ENCODE results near the gene CBFA2T2. TPM values are rescaled to one million over a fixed set of nuclear protein-coding genes. Genes with fewer than 3 reads are reported as not detected.

Gene CBFA2T2
- total RNA-seq, 1 experiment from 2014 or later = 15.4 TPM

GRCh38 chr20:33552519-33552918 lies 62.6 kb downstream of the CBFA2T2 start:
- DNase-seq (ENCODE audit: unreplicated experiment) = no peak
- no peak for TF ChIP-seq CTCF (IDR thresholded peaks at IDR 0.05; ENCODE audit: unreplicated experiment)
- CTCF ChIA-PET = interaction anchor here (0.7 kb wide), 1 partner anchor 12 kb away, joined by 4 read pairs; no protein-coding TSS in a partner anchor
- Mint-ChIP-seq H3K36me3 (ENCODE audit: insufficient read depth, unreplicated experiment) (peaks cover 6% of the 10 kb centered on the region), H3K4me3 (ENCODE audit: unreplicated experiment) (no peak overlapping the region), H3K27me3 (ENCODE audit: insufficient read depth, unreplicated experiment) (no peaks in the 10 kb centered on the region), H3K27ac (ENCODE audit: low read depth, unreplicated experiment) (no peak overlapping the region), H3K4me1 (ENCODE audit: insufficient read depth, unreplicated experiment) (peaks cover 9% of the 10 kb centered on the region), H3K9me3 (ENCODE audit: unreplicated experiment) (no peaks in the 10 kb centered on the region)
- POLR2A ChIA-PET = interaction anchor here (0.7 to 2.6 kb wide), 5 partner anchors 9 to 1560 kb away, joined by 3 to 8 read pairs (median 3); partner anchors contain the start of gene CBFA2T2
- intact Hi-C loops (cut with micrococcal nuclease) = no loop called here
- BruUV-seq (replicated peaks) = no TSS peak

GRCh38 chr20:33553516-33553915 lies 63.6 kb downstream of the CBFA2T2 start:
- CTCF ChIA-PET = no interaction called here

GRCh38 chr20:33554914-33555420 lies 65.1 kb downstream of the CBFA2T2 start:
- CTCF ChIA-PET = interaction anchor here (0.6 to 0.9 kb wide), 2 partner anchors 23 to 269 kb away, joined by 3 to 5 read pairs; no protein-coding TSS in a partner anchor
- Mint-ChIP-seq H3K27me3 (ENCODE audit: insufficient read depth, unreplicated experiment) (no peaks in the 10 kb centered on the region), H3K27ac (ENCODE audit: low read depth, unreplicated experiment) (peak overlapping the region; percentile 93), H3K4me3 (ENCODE audit: unreplicated experiment) (peak overlapping the region; percentile 38), H3K4me1 (ENCODE audit: insufficient read depth, unreplicated experiment) (peaks cover 9% of the 10 kb centered on the region), H3K9me3 (ENCODE audit: unreplicated experiment) (no peaks in the 10 kb centered on the region), H3K36me3 (ENCODE audit: insufficient read depth, unreplicated experiment) (peaks cover 18% of the 10 kb centered on the region)
- intact Hi-C loops (cut with micrococcal nuclease) = no loop called here
- POLR2A ChIA-PET = interaction anchor here (0.6 to 1.6 kb wide), 11 partner anchors 9 to 557 kb away, joined by 3 to 7 read pairs (median 3); partner anchors contain the start of genes CBFA2T2 and EIF2S2
- DNase-seq (ENCODE audit: unreplicated experiment) = peak; percentile 92
- BruUV-seq (replicated peaks) = no TSS peak
- TF ChIP-seq CTCF (IDR thresholded peaks at IDR 0.05; ENCODE audit: unreplicated experiment) = no peak

More at GRCh38 chr20:33553516-33553915, 63.6 kb downstream of the CBFA2T2 start:
- DNase-seq (ENCODE audit: unreplicated experiment) = no peak
- POLR2A ChIA-PET = interaction anchor here (2.6 kb wide), 1 partner anchor 8 kb away, joined by 8 read pairs; no protein-coding TSS in a partner anchor
- no peak overlapping the region for H3K27ac Mint-ChIP-seq (ENCODE audit: low read depth, unreplicated experiment)
- H3K4me1 Mint-ChIP-seq (ENCODE audit: insufficient read depth, unreplicated experiment) = peaks cover 9% of the 10 kb centered on the region
- intact Hi-C loops (cut with micrococcal nuclease) = no loop called here
- no peaks in the 10 kb centered on the region for H3K9me3 Mint-ChIP-seq (ENCODE audit: unreplicated experiment)
- no peaks in the 10 kb centered on the region for H3K27me3 Mint-ChIP-seq (ENCODE audit: insufficient read depth, unreplicated experiment)
- no peak for TF ChIP-seq CTCF (IDR thresholded peaks at IDR 0.05; ENCODE audit: unreplicated experiment)
- BruUV-seq (replicated peaks) = no TSS peak
- H3K4me3 Mint-ChIP-seq (ENCODE audit: unreplicated experiment) = no peak overlapping the region
- H3K36me3 Mint-ChIP-seq (ENCODE audit: insufficient read depth, unreplicated experiment) = peaks cover 14% of the 10 kb centered on the region

GRCh38 chr20:33555755-33556154 lies 65.9 kb downstream of the CBFA2T2 start:
- TF ChIP-seq CTCF (IDR thresholded peaks at IDR 0.05; ENCODE audit: unreplicated experiment) = no peak
- intact Hi-C loops (cut with micrococcal nuclease) = no loop called here
- BruUV-seq (replicated peaks) = no TSS peak
- no peak for DNase-seq (ENCODE audit: unreplicated experiment)
- H3K27me3 Mint-ChIP-seq (ENCODE audit: insufficient read depth, unreplicated experiment) = no peaks in the 10 kb centered on the region
- ChIA-PET POLR2A (interaction anchor here (1.0 to 1.6 kb wide), 5 partner anchors 10 to 24 kb away, joined by 3 to 7 read pairs (median 5); no protein-coding TSS in a partner anchor), CTCF (interaction anchor here (0.6 kb wide), 1 partner anchor 269 kb away, joined by 5 read pairs; no protein-coding TSS in a partner anchor)
- no peaks in the 10 kb centered on the region for H3K9me3 Mint-ChIP-seq (ENCODE audit: unreplicated experiment)
- H3K4me3 Mint-ChIP-seq (ENCODE audit: unreplicated experiment) = peak overlapping the region; percentile 28
- peaks cover 9% of the 10 kb centered on the region for H3K4me1 Mint-ChIP-seq (ENCODE audit: insufficient read depth, unreplicated experiment)
- H3K36me3 Mint-ChIP-seq (ENCODE audit: insufficient read depth, unreplicated experiment) = peaks cover 18% of the 10 kb centered on the region
- peak overlapping the region; percentile 93 for H3K27ac Mint-ChIP-seq (ENCODE audit: low read depth, unreplicated experiment)
